Activated naive CD8-positive, alpha-beta T cell treated with anti-CD3 and anti-CD28 coated beads, Interleukin-2, amount 50 U/mL, for 16 hours (primary cell): ENCODE results near the gene CACNA2D3.

Experiments
- DNase-seq: peaks from one replicate; pipeline ENCODE4 v3.0.0-alpha.2; 2020; ENCODE audit warnings: low read depth, low spot score

The CACNA2D3 gene

GRCh38 chr3:54676087-54676486 lies 553.7 kb downstream of the CACNA2D3 start:
- no peak for DNase-seq

GRCh38 chr3:54681706-54682105 lies 559.4 kb downstream of the CACNA2D3 start:
- DNase-seq: no peak

GRCh38 chr3:54685213-54685612 lies 562.9 kb downstream of the CACNA2D3 start:
- no peak for DNase-seq

GRCh38 chr3:54691289-54691771 lies 569.0 kb downstream of the CACNA2D3 start:
- no peak for DNase-seq

- no peak for DNase-seq
Observed at GRCh38 chr3:54696313-54696712, 574.0 kb downstream of the CACNA2D3 start.

GRCh38 chr3:54698054-54698453 lies 575.7 kb downstream of the CACNA2D3 start:
- no peak for DNase-seq

- DNase-seq: no peak
Observed at GRCh38 chr3:54703923-54704322, 581.6 kb downstream of the CACNA2D3 start.

- no peak for DNase-seq
Observed at GRCh38 chr3:54705730-54706129, 583.4 kb downstream of the CACNA2D3 start.

- no peak for DNase-seq
Observed at GRCh38 chr3:54706738-54707137, 584.4 kb downstream of the CACNA2D3 start.

GRCh38 chr3:54709785-54710184 lies 587.4 kb downstream of the CACNA2D3 start:
- no peak for DNase-seq

GRCh38 chr3:54710954-54711353 lies 588.6 kb downstream of the CACNA2D3 start:
- DNase-seq: no peak

- DNase-seq: no peak
Observed at GRCh38 chr3:54712539-54712938, 590.2 kb downstream of the CACNA2D3 start.

- no peak for DNase-seq
Observed at GRCh38 chr3:54713031-54713430, 590.7 kb downstream of the CACNA2D3 start.

- no peak for DNase-seq
Observed at GRCh38 chr3:54713455-54713854, 591.1 kb downstream of the CACNA2D3 start.

- DNase-seq: no peak
Observed at GRCh38 chr3:54714035-54714434, 591.7 kb downstream of the CACNA2D3 start.

- DNase-seq: no peak
Observed at GRCh38 chr3:54717506-54717905, 595.2 kb downstream of the CACNA2D3 start.

- DNase-seq: no peak
Observed at GRCh38 chr3:54719914-54720313, 597.6 kb downstream of the CACNA2D3 start.

- no peak for DNase-seq
Observed at GRCh38 chr3:54720604-54721003, 598.3 kb downstream of the CACNA2D3 start.

- DNase-seq: no peak
Observed at GRCh38 chr3:54731732-54732445, 609.5 kb downstream of the CACNA2D3 start.

GRCh38 chr3:54733106-54734006 lies 611.0 kb downstream of the CACNA2D3 start:
- no peak for DNase-seq

- DNase-seq: no peak
Observed at GRCh38 chr3:54736459-54736858, 614.1 kb downstream of the CACNA2D3 start.

GRCh38 chr3:54743755-54744154 lies 621.4 kb downstream of the CACNA2D3 start:
- no peak for DNase-seq

GRCh38 chr3:54744291-54744690 lies 621.9 kb downstream of the CACNA2D3 start:
- DNase-seq: no peak
